HepG2 (cell line): ENCODE data around the gene KLF9. TPM values are rescaled to one million over a fixed set of nuclear protein-coding genes. Genes with fewer than 3 reads are reported as not detected.

Source experiments
- AKAP8 ChIP-seq: sonication (generic); formaldehyde crosslinking; IDR thresholded peaks from 2 replicates; pipeline ENCODE4 v1.5.1; 2020; ENCODE audit warnings: mild to moderate bottlenecking, missing genetic modification reagents
- BHLHE40 ChIP-seq: IDR thresholded peaks from 2 replicates; pipeline ENCODE4 v1.6.1; 2011; ENCODE audit warnings: low read length, improper control_type of control experiment
- DNMT1 ChIP-seq: sonication (generic); formaldehyde crosslinking; IDR thresholded peaks from 2 replicates; pipeline ENCODE4 v1.5.1; 2020; ENCODE audit warnings: mild to moderate bottlenecking, missing genetic modification reagents
- KAT2B ChIP-seq: fragments of 150-350 bp; IDR thresholded peaks from 2 replicates; pipeline ENCODE4 v1.6.1; 2014; ENCODE audit warnings: low read depth, low read length, borderline replicate concordance
- MYNN ChIP-seq: sonication (generic); formaldehyde crosslinking; IDR thresholded peaks from 2 replicates; pipeline ENCODE4 v1.4.0; 2020; ENCODE audit warnings: mild to moderate bottlenecking, low read depth, missing genetic modification reagents
- PHF5A ChIP-seq: IDR thresholded peaks from one replicate; pipeline ENCODE4 v1.6.1; 2018; ENCODE audit warnings: low read depth, missing genetic modification reagents; ENCODE audit not compliant: unreplicated experiment
- RBM22 ChIP-seq: fragments of 200-400 bp; formaldehyde crosslinking; optimal IDR thresholded peaks from 2 replicates; pipeline ENCODE3; 2017; ENCODE audit warnings: mild to moderate bottlenecking, low read length, moderate library complexity
- RBM39 ChIP-seq: fragments of 200-400 bp; formaldehyde crosslinking; IDR thresholded peaks from one replicate; pipeline ENCODE4 v1.6.1; 2018; ENCODE audit warnings: antibody characterized with exemption, mild to moderate bottlenecking, low read depth, low read length; ENCODE audit not compliant: poor library complexity, severe bottlenecking
- SRF ChIP-seq: IDR thresholded peaks from 2 replicates; pipeline ENCODE4 v1.6.1; 2011; ENCODE audit warnings: mild to moderate bottlenecking, low read depth, low read length, moderate library complexity
- ZNF234 ChIP-seq: sonication (generic); formaldehyde crosslinking; conservative IDR thresholded peaks from 2 replicates; pipeline ENCODE4 v1.5.1; 2020; ENCODE audit warnings: mild to moderate bottlenecking, missing genetic modification reagents
- ZNF251 ChIP-seq: sonication (generic); formaldehyde crosslinking; IDR thresholded peaks from 2 replicates; pipeline ENCODE4 v1.9.0; 2021; ENCODE audit warnings: mild to moderate bottlenecking, missing genetic modification reagents
- ZNF350 ChIP-seq: sonication (generic); formaldehyde crosslinking; IDR thresholded peaks from 2 replicates; pipeline ENCODE4 v1.4.0; 2020; ENCODE audit warnings: mild to moderate bottlenecking, low read depth, missing genetic modification reagents, borderline replicate concordance
- ZNF629 ChIP-seq: sonication (generic); formaldehyde crosslinking; conservative IDR thresholded peaks from 2 replicates; pipeline ENCODE4 v1.5.0; 2020; ENCODE audit warnings: missing genetic modification reagents
- ZNF780A ChIP-seq: sonication (generic); formaldehyde crosslinking; IDR thresholded peaks from 2 replicates; pipeline ENCODE4 v1.8.0; 2022; ENCODE audit warnings: mild to moderate bottlenecking, missing genetic modification reagents, moderate library complexity
- ZNF883 ChIP-seq: sonication (generic); formaldehyde crosslinking; IDR thresholded peaks from 2 replicates; pipeline ENCODE4 v1.5.1; 2020; ENCODE audit warnings: mild to moderate bottlenecking, missing genetic modification reagents; ENCODE audit errors: not compliant biosample characterization
- polyA plus RNA-seq, 8 experiments: library from polyadenylated mRNA; depleted of rRNA in 3 of 8; stranded (reverse) in 7 of 8; unstranded in 1 of 8; fragments of >200 nt; fragmentation: Illumina TruSeq in 4 of 8; extraction: Trizol in 4 of 8; gene quantifications; 2 replicates each; pipeline versions ENCODE4 v1.2.1 to v1.2.3, GENCODE V29; 2011 to 2016; ENCODE audit warnings: low read depth in 4 of 8, missing spikeins in 1 of 8, mixed read lengths in 1 of 8; ENCODE audit not compliant: insufficient read depth in 1 of 8
- total RNA-seq, 5 experiments: library from RNA; depleted of rRNA; stranded (reverse); fragments of >200 nt; fragmentation: Illumina TruSeq; extraction: Trizol; gene quantifications; 2 replicates each; pipeline ENCODE4 v1.2.3, GENCODE V29; 2016; ENCODE audit warnings: low read depth in 1 of 5
- TF ChIP-seq, protein P1 (sequence below): sonication (generic); formaldehyde crosslinking; IDR thresholded peaks from 2 replicates; pipeline ENCODE4 v1.8.0; 2022; ENCODE audit warnings: missing genetic modification reagents, mild to moderate bottlenecking, borderline replicate concordance
- TF ChIP-seq, protein P2 (sequence below): sonication (generic); formaldehyde crosslinking; IDR thresholded peaks from 2 replicates; pipeline ENCODE4 v1.8.1; 2023; ENCODE audit warnings: missing genetic modification reagents, inconsistent platforms, borderline replicate concordance
- TF ChIP-seq, protein P3 (sequence below): sonication (generic); formaldehyde crosslinking; IDR thresholded peaks from 2 replicates; pipeline ENCODE4 v1.4.0; 2020; ENCODE audit warnings: missing genetic modification reagents
- TF ChIP-seq, protein P4 (sequence below): IDR thresholded peaks from 2 replicates; pipeline ENCODE4 v1.6.1; 2012; ENCODE audit warnings: low read length, improper control_type of control experiment
- TF ChIP-seq, protein P5 (sequence below): sonication (generic); formaldehyde crosslinking; IDR thresholded peaks from 2 replicates; pipeline ENCODE4 v1.8.1; 2023; ENCODE audit warnings: mild to moderate bottlenecking, missing genetic modification reagents, borderline replicate concordance

KLF9 gene
- total and polyA plus RNA-seq, 2 of the 13 experiments (the other 11 are each of a cell fraction or from before 2014, with no cell fraction given) = 5.7 to 7.2 TPM

DNA sequence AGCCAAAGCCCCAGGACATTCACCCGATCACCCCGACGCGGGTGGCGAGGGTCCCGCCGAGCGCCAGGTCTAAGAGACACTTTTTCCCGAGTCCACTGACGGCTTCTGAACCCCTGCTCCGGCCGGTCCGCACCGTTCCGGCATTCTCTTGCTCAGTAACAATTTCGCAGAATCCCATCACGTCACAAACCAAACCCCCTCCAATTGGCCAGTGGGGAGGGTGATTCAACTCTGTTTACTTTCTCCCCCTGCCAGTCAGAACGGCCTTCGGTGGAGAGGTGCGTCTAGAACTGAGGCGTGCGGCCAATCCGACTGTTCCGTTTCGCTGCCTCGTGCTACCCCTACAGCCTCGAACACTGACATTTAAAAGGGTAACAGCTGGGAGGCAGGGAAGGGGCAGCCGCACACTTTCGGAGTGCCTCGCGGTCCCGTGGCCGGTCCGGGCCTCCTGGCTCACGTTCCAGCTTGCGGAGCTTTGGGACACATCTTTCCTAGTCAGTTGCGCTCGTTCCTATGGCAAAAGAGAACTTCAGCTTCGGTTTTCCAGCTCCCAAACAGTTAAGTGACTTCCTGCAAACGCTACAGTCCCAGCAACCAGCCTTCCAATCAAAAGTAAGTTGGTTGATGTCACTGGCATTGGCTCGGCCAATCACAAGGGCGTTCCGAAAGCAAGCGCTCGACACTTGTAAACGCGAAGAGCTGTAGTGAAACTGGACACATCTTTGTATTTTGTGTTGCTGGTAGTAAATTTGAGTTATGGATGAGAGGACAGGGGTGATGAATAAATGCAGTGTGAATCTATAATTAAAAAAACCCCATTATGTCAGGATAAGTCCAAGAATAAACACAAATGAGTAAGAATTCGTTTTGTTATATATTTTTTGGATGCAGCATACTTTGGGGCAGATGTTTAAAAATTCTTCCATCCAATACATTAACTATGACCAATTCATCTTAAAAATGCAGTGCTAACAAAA, at the start of gene KLF9 (continued):
- peak; percentile 66 for TF ChIP-seq ZNF883 (CRISPR knock-in tag)
- no peak for TF ChIP-seq MYNN (CRISPR knock-in tag)
- no peak for TF ChIP-seq DNMT1 (CRISPR knock-in tag)
- no peak for TF ChIP-seq KAT2B
- peak; percentile 92 for TF ChIP-seq ZNF350 (CRISPR knock-in tag)
- TF ChIP-seq, protein P1, sequence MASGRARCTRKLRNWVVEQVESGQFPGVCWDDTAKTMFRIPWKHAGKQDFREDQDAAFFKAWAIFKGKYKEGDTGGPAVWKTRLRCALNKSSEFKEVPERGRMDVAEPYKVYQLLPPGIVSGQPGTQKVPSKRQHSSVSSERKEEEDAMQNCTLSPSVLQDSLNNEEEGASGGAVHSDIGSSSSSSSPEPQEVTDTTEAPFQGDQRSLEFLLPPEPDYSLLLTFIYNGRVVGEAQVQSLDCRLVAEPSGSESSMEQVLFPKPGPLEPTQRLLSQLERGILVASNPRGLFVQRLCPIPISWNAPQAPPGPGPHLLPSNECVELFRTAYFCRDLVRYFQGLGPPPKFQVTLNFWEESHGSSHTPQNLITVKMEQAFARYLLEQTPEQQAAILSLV = peak; percentile 58; the same call in 1 of the 2 replicates
- TF ChIP-seq AKAP8 (CRISPR knock-in tag) = no peak
- no peak for TF ChIP-seq RBM22
- TF ChIP-seq SRF = no peak
- peak; percentile 56; the same call in 1 of the 2 replicates for TF ChIP-seq BHLHE40
- no peak for TF ChIP-seq ZNF251
- TF ChIP-seq, protein P2, sequence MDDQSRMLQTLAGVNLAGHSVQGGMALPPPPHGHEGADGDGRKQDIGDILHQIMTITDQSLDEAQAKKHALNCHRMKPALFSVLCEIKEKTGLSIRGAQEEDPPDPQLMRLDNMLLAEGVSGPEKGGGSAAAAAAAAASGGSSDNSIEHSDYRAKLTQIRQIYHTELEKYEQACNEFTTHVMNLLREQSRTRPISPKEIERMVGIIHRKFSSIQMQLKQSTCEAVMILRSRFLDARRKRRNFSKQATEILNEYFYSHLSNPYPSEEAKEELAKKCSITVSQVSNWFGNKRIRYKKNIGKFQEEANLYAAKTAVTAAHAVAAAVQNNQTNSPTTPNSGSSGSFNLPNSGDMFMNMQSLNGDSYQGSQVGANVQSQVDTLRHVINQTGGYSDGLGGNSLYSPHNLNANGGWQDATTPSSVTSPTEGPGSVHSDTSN (CRISPR knock-in tag) = no peak
- no peak for TF ChIP-seq ZNF234 (CRISPR knock-in tag)
- TF ChIP-seq, protein P3, sequence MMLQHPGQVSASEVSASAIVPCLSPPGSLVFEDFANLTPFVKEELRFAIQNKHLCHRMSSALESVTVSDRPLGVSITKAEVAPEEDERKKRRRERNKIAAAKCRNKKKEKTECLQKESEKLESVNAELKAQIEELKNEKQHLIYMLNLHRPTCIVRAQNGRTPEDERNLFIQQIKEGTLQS (CRISPR knock-in tag) = 0 out of 2 replicates have a peak, but pooled peaks have one; percentile 6
- TF ChIP-seq RBM39 = no peak
- TF ChIP-seq, protein P4, sequence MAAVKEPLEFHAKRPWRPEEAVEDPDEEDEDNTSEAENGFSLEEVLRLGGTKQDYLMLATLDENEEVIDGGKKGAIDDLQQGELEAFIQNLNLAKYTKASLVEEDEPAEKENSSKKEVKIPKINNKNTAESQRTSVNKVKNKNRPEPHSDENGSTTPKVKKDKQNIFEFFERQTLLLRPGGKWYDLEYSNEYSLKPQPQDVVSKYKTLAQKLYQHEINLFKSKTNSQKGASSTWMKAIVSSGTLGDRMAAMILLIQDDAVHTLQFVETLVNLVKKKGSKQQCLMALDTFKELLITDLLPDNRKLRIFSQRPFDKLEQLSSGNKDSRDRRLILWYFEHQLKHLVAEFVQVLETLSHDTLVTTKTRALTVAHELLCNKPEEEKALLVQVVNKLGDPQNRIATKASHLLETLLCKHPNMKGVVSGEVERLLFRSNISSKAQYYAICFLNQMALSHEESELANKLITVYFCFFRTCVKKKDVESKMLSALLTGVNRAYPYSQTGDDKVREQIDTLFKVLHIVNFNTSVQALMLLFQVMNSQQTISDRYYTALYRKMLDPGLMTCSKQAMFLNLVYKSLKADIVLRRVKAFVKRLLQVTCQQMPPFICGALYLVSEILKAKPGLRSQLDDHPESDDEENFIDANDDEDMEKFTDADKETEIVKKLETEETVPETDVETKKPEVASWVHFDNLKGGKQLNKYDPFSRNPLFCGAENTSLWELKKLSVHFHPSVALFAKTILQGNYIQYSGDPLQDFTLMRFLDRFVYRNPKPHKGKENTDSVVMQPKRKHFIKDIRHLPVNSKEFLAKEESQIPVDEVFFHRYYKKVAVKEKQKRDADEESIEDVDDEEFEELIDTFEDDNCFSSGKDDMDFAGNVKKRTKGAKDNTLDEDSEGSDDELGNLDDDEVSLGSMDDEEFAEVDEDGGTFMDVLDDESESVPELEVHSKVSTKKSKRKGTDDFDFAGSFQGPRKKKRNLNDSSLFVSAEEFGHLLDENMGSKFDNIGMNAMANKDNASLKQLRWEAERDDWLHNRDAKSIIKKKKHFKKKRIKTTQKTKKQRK = no peak
- no peak for TF ChIP-seq ZNF780A (CRISPR knock-in tag)
- TF ChIP-seq PHF5A = no peak
- TF ChIP-seq, protein P5, sequence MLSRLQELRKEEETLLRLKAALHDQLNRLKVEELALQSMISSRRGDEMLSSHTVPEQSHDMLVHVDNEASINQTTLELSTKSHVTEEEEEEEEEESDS (CRISPR knock-in tag) = no peak
- TF ChIP-seq ZNF629 (CRISPR knock-in tag) = no peak
